SIG-M5 treated with dmso at 0.1 percent for 504 hours (cell line): ENCODE results near the gene SCGB1C1.
"Not testable (repeated sequence)": the region's sequence is repeated elsewhere in the genome, so short reads cannot be mapped to it uniquely, and the experiment has no call there.

Experiments used
- DNase-seq: peaks from one replicate; lab custom pipeline; 2025; ENCODE audit not compliant: unreplicated experiment; lab: John Stamatoyannopoulos, UW

Gene SCGB1C1

GRCh38 chr11:192674-193128 lies at the start of gene SCGB1C1:
TSS of gene SCGB1C1 (plus strand) at chr11:193078. CDS start at chr11:193100, 22 bp downstream.
- DNase-seq: not testable (repeated sequence)

DNA sequence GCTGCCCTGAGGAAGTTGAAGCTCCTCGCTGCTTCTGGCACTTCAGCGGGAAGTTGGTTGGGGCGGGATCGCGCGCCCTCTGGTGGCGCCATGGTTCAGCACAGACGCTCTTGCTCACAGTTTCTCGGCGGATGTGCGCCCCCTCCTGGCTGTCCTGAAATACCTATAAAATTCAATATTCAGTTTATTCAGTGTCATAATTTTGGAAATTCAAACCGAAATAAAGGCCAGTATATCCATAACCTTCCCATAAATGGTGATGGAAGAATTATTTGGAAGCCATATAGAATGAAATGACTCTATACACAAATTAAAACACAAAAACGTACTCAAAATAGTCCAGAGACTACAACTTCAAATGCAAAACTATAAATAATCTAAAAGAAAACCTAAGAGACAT lies 12.6 kb upstream of the SCGB1C1 start:
- DNase-seq: not testable (repeated sequence)

- not testable (repeated sequence) for DNase-seq
Observed at GRCh38 chr11:189200-189783, 3.6 kb upstream of the SCGB1C1 start.

GRCh38 chr11:189843-190311 lies 3.0 kb upstream of the SCGB1C1 start:
- DNase-seq: not testable (repeated sequence)

GRCh38 chr11:190546-190945 lies 2.3 kb upstream of the SCGB1C1 start:
- not testable (repeated sequence) for DNase-seq

GRCh38 chr11:191490-192478 lies 1.1 kb upstream of the SCGB1C1 start:
- not testable (repeated sequence) for DNase-seq

DNA sequence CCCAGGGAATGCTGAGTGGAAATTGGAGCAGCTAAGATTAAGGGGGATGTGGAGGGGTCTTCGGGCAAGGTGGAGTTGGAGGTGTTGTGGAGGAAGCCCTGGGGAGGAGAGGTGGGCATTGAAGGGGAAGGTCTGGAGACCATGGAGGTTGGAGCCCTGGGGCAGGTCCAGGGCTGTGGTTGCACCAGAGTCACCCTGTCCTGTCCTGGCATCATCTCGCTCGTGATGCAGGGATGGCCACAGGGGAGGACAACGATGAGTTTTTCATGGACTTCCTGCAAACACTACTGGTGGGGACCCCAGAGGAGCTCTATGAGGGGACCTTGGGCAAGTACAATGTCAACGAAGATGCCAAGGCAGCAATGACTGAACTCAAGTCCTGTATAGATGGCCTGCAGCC lies 603 bp downstream of the SCGB1C1 start:
- DNase-seq: not testable (repeated sequence)

DNA sequence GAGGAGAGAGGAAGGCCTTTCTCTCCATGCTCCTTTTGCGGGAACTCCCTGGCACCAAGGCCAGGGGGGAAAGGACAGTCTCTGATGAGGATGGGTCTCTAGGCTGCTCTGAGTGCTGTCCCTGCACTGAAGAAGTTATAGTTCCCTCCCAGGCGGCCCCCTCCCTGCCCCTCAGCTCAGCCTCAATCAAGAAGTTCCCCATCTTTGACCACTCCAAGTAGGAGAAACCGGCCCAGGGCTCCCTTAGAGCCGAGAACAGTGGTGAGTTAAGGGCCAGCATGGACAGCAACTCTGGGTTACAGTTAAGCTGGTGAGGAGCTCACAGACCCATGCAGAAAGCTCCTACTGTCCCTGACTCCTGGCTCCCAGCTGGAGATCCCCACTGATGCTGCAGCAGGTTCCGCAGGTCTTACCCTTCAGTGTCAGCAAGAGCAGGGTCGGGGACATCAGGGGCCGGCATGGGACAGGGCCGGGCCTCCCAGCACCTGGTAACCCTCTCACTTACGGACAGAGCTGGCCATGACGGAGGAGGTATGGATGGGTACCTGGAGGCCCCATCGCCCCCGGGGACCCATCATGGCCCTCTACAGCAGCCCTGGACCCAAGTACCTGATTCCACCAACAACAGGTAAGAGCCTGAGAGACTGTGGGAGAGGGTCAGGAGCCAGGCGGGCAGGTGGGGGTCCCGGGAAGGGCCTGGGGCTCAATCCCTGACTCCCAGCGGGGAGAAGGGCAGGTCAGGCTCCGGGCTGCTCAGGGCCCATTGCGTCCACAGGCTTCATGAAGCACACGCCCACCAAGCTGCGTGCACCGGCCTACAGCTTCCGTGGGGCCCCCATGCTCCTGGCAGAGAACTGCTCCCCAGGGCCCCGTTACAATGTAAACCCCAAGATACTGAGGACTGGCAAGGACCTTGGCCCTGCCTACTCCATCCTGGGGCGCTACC lies 4.2 kb downstream of the SCGB1C1 start:
- DNase-seq: no peak

DNA sequence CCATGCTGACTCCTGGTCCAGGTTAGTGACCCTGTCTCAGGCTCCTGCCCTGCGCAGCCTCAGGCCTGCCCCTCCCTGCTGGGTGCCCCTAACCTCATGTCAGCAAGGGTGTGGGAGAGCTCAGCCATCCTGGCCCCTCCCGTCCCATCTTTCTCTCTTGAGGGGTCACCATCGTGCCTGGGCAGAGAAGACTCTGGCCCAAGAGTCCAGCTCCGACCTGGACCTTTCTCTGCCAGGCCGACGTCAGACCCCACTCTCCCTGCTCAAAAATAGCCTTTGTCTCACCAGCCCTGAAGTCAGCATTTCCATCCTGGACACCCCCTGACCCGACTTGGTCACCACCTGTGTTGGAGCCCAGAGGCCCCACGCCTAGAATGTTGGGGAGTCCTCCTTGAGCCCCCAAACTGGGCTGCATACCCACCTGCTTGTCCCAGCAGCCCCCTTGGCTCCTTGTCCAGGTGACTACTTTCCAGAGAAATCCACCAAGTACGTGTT lies 4.9 kb downstream of the SCGB1C1 start:
- no peak for DNase-seq

DNA sequence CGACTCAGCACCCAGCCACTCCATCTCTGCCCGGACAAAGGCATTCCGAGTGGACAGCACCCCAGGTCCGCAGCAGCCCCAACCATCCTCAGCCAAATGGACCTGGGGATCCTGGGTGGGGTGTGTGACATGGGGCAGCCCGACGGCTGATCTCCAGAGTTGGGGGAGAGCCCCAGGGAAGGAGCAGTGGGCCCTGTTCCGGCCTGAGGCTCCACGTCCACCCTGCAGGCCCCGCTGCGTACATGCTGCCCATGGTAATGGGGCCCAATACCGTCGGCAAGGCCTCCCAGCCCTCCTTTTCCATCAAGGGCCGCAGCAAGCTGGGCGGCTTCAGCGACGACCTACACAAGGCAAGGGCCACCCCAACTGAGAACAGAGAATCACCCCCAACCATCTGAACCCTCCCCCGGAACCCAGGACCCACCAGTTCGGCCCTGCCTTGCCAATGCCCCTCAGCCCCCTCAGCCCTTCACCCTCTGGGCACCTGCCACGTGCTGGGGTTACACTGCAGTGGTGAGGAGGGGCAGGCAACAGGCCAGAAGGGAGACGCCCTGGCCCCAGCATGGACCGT lies 5.4 kb downstream of the SCGB1C1 start:
- DNase-seq: no peak

DNA sequence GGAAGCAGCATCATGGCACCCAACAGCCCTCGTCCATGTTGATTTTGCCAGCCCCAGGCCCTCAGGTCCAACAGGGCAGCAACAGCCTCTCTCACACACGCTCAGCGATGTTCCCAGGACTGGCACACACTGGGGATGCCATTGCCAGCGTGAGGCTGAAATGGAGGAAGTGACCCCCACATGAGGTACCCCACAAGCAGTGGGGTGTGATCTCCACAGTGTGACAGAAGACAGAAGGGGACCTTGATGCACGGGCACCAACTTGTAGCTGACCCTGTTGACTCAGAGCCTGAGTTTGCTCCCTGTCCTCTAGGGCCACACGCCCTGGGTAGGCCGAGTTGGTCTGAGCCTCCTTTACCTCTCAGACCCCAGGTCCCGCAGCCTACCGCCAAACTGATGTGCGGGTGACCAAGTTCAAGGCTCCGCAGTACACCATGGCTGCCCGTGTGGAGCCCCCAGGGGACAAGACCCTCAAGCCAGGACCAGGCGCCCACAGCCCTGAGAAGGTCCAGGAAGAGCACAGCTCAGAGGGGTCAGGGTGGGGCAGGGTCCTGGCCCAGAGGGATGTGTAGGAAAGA lies 6.2 kb downstream of the SCGB1C1 start:
- DNase-seq: no peak

GRCh38 chr11:199782-200181 lies 6.9 kb downstream of the SCGB1C1 start:
- no peak for DNase-seq

DNA sequence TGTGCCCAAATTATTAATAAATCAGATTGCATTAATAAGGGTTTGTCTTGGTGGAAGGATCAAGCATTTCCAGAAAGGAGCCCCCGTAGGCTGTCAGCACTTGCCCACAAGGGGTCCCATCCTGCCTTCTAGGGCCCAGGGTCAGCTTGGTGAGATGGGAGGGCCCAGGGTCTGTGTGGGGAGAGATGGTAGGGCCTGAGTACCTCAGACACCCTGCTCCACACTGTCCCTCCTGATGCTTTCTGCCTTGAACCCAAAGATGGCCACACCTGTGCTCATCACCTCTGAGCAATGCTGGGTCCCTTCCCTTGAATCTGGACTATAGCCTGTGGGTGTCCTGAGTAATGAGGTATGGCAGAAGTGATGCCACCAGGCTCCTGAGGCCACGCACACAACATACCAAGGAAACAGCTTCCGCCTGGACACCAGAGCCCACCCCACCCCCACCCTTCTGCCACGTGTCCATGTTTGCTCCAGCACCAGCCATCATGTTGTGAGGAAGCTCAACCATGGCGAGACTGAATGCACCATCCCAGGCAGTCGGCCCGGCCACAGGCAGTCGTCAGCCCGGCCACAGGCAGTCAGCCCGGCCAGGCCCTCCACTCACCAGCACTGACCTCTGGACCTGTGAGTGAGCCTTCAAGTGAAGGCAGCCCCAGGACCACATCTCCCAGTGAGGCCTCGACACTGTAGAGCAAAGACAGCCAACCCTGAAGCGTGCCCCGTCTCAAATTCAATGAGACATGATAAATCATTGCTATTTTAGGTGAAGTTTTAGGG lies 7.5 kb downstream of the SCGB1C1 start:
- DNase-seq: no peak

- no peak for DNase-seq
Observed at GRCh38 chr11:201966-202365, 9.1 kb downstream of the SCGB1C1 start.

- DNase-seq: no peak
Observed at GRCh38 chr11:202490-202889, 9.6 kb downstream of the SCGB1C1 start.

GRCh38 chr11:203056-203944 lies 10.4 kb downstream of the SCGB1C1 start:
- DNase-seq: no peak

- no peak for DNase-seq
Observed at GRCh38 chr11:203945-204586, 11.2 kb downstream of the SCGB1C1 start.
